SKM-1 treated with dmso at 0.1 percent for 144 hours (cell line): ENCODE measurements around the gene DLG5.

ENCODE experiments used
- DNase-seq: peaks from one replicate; lab custom pipeline; 2025; ENCODE audit not compliant: unreplicated experiment; lab: John Stamatoyannopoulos, UW

Gene DLG5

GRCh38 chr10:77926566-77927401 lies at the start of gene DLG5:
DLG5 (minus strand) TSS chr10:77926755; CDS start chr10:77926520, 235 bp downstream.
- DNase-seq, result no peak

GRCh38 chr10:77975086-77975666 lies 48.6 kb upstream of the DLG5 start:
- no peak for DNase-seq

- DNase-seq, result peak; percentile 30
Measured at GRCh38 chr10:77974396-77975074, 48.0 kb upstream of the DLG5 start.

GRCh38 chr10:77973276-77973675 lies 46.7 kb upstream of the DLG5 start:
- DNase-seq, result no peak

- no peak for DNase-seq
Measured at GRCh38 chr10:77972148-77972547, 45.6 kb upstream of the DLG5 start.

- no peak for DNase-seq
Measured at GRCh38 chr10:77971804-77972144, 45.2 kb upstream of the DLG5 start.

GRCh38 chr10:77970869-77971803 lies 44.6 kb upstream of the DLG5 start:
- peak; percentile 19 for DNase-seq

GRCh38 chr10:77969114-77969513 lies 42.6 kb upstream of the DLG5 start:
- DNase-seq, result no peak

GRCh38 chr10:77967611-77968022 lies 41.1 kb upstream of the DLG5 start:
- no peak for DNase-seq

- no peak for DNase-seq
Measured at GRCh38 chr10:77965294-77965693, 38.7 kb upstream of the DLG5 start.

GRCh38 chr10:77964811-77965210 lies 38.3 kb upstream of the DLG5 start:
- DNase-seq, result no peak

GRCh38 chr10:77963901-77964300 lies 37.3 kb upstream of the DLG5 start:
- DNase-seq, result no peak

- no peak for DNase-seq
Measured at GRCh38 chr10:77962350-77963146, 36.0 kb upstream of the DLG5 start.

GRCh38 chr10:77961668-77962067 lies 35.1 kb upstream of the DLG5 start:
- DNase-seq, result no peak

GRCh38 chr10:77960829-77961329 lies 34.3 kb upstream of the DLG5 start:
- no peak for DNase-seq

GRCh38 chr10:77959887-77960455 lies 33.4 kb upstream of the DLG5 start:
- no peak for DNase-seq

- no peak for DNase-seq
Measured at GRCh38 chr10:77959384-77959783, 32.8 kb upstream of the DLG5 start.

- no peak for DNase-seq
Measured at GRCh38 chr10:77955136-77955535, 28.6 kb upstream of the DLG5 start.

- no peak for DNase-seq
Measured at GRCh38 chr10:77949167-77949566, 22.6 kb upstream of the DLG5 start.

GRCh38 chr10:77946084-77946483 lies 19.5 kb upstream of the DLG5 start:
- DNase-seq, result no peak
